DND-41 (cell line): ENCODE data around the gene MREG.

Experiments
- EZH2 ChIP-seq: IDR thresholded peaks from 3 replicates; pipeline ENCODE4 v1.6.1; 2012; ENCODE audit warnings: borderline replicate concordance, low read depth, mild to moderate bottlenecking, moderate library complexity, low read length, inconsistent platforms; ENCODE audit not compliant: severe bottlenecking
- TF ChIP-seq, protein P1 (sequence below): IDR thresholded peaks from 2 replicates; pipeline ENCODE4 v1.5.1; 2012; ENCODE audit warnings: borderline replicate concordance, low read length, moderate library complexity, mild to moderate bottlenecking; ENCODE audit not compliant: poor library complexity, severe bottlenecking; ENCODE audit errors: extremely low read depth

DNA sequence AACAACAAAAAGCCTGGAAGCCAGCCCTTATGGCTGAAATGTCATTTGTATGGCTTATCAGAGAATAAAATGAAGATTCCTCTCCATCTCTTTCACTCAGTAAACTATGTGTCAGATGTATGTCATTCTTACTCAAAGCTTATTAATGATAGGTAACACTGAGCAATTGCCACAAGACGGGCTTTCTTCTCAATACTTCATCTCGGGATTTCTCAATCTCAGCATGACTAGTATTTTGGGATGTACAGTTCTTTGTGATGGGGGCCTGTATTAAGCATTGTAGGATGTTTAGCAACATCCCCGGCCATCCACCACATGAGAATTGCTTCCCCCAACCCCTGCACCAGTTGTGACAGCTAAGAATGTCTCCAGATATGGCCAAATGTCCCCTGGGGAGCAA is 80.2 kb downstream of the MREG start:
- TF ChIP-seq, protein P1, sequence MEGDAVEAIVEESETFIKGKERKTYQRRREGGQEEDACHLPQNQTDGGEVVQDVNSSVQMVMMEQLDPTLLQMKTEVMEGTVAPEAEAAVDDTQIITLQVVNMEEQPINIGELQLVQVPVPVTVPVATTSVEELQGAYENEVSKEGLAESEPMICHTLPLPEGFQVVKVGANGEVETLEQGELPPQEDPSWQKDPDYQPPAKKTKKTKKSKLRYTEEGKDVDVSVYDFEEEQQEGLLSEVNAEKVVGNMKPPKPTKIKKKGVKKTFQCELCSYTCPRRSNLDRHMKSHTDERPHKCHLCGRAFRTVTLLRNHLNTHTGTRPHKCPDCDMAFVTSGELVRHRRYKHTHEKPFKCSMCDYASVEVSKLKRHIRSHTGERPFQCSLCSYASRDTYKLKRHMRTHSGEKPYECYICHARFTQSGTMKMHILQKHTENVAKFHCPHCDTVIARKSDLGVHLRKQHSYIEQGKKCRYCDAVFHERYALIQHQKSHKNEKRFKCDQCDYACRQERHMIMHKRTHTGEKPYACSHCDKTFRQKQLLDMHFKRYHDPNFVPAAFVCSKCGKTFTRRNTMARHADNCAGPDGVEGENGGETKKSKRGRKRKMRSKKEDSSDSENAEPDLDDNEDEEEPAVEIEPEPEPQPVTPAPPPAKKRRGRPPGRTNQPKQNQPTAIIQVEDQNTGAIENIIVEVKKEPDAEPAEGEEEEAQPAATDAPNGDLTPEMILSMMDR, result no peak
- no peak for TF ChIP-seq EZH2
